Heart left ventricle (tissue), 16 donors: ENCODE results near the gene SLC23A3. TPM values are rescaled to one million over a fixed set of nuclear protein-coding genes. Genes with fewer than 3 reads are reported as not detected.

Experiments used
- ATAC-seq, 4 donors: fragments of 200-7000 bp; cut with Tn5 transposase; one replicate each; pipeline ENCODE4 v1.9.1; 2020 to 2022; ENCODE audit warnings: moderate library complexity in 4 of 4, mild to moderate bottlenecking in 3 of 4, moderate number of reproducible peaks in 1 of 4
- DNase-seq, 5 donors: peaks; one replicate each; pipeline ENCODE4 v3.0.0-alpha.2; 2020
- H3K27ac ChIP-seq, 12 donors: fragments of 200-600 bp; sonication (generic) in 4 of 12; one replicate each; pipeline versions ENCODE4 v1.5.0 to v1.8.0; 2016 to 2022; ENCODE audit warnings: mild to moderate bottlenecking in 2 of 12
- H3K27me3 ChIP-seq, 9 donors: fragments of 200-600 bp; sonication (generic) in 2 of 9; one replicate each; pipeline versions ENCODE4 v1.5.1 to v1.8.0; 2016 to 2022; ENCODE audit warnings: mild to moderate bottlenecking in 3 of 9
- H3K36me3 ChIP-seq, 9 donors: fragments of 200-600 bp; sonication (generic) in 2 of 9; one replicate each; pipeline versions ENCODE4 v1.5.0 to v1.8.0; 2018 to 2022; ENCODE audit warnings: mild to moderate bottlenecking in 2 of 9
- H3K4me1 ChIP-seq, 12 donors: fragments of 200-600 bp; sonication (generic) in 4 of 12; one replicate each; pipeline versions ENCODE4 v1.5.0 to v1.8.0; 2016 to 2022; ENCODE audit warnings: mild to moderate bottlenecking in 3 of 12
- H3K4me3 ChIP-seq, 12 donors: fragments of 200-600 bp; sonication (generic) in 4 of 12; one replicate each; pipeline versions ENCODE4 v1.5.0 to v1.8.0; 2017 to 2022; ENCODE audit warnings: mild to moderate bottlenecking in 9 of 12, moderate library complexity in 4 of 12
- H3K9me3 ChIP-seq, 12 donors: fragments of 200-600 bp; sonication (generic) in 4 of 12; one replicate each; pipeline versions ENCODE4 v1.5.0 to v1.8.0; 2016 to 2022; ENCODE audit warnings: mild to moderate bottlenecking in 1 of 12
- CTCF ChIP-seq, 12 donors: fragments of 200-600 bp; sonication (generic) in 4 of 12; IDR thresholded peaks; one replicate each; pipeline versions ENCODE4 v1.5.0 to v1.8.0; 2018 to 2022; ENCODE audit warnings: antibody characterized with exemption in 12 of 12, mild to moderate bottlenecking in 5 of 12
- POLR2A ChIP-seq, 2 donors: fragments of 450-650 bp; IDR thresholded peaks; one replicate each; pipeline ENCODE4 v1.6.1; 2017; ENCODE audit warnings: antibody characterized with exemption in 2 of 2, mild to moderate bottlenecking in 2 of 2, moderate library complexity in 2 of 2
- WGBS, 4 donors: extraction: QIAGEN DNeasy Blood & Tissue Kit in 2 of 4; methylation state at CpG; one replicate each; pipeline versions ENCODE4 v1.1.5 to v1.1.7; 2013 to 2018; 5-methylcytosine and 5-hydroxymethylcytosine counted together
- intact Hi-C, 10 donors: fragments of 100-400 bp; cut with DNase I; formaldehyde crosslinking; loops; one replicate each; pipeline versions ENCODE4 v1.11.1 to v1.14.2; 2022
- polyA plus RNA-seq, 2 donors: library from polyadenylated mRNA; stranded (reverse); fragments of 200-250 nt; gene quantifications; one replicate each; pipeline ENCODE4 v1.2.3, GENCODE V29; 2013
- total RNA-seq, 9 donors: library from RNA; depleted of rRNA in 2 of 9; stranded (reverse); fragments of >200 nt in 2 of 9; fragmentation: NEBNext Ultra II Directional in 3 of 9; extraction: Animal tissue kit (Norgen Biotek cat#: 25700) in 3 of 9; gene quantifications; one replicate each; pipeline versions ENCODE4 v1.1.0 to v1.2.4, GENCODE V29; 2016 to 2023
- donor health status: ischemic (EF 13 %, LVEDD 7.1; RV severe dilation, severe dysfunction).
- donor health status: healthy with polysubstance abuse.
- donor health status: DM: no; HTN: yes; CAD: no.
- donor health status: DM: no; HTN: no; CAD: no.
- donor health status: ischemic (EF 25% LVEDD 6.9; RV normal size, moderate dysfunction).
- donor health status: ischemic (EF 25% LVEDD 5.7; RV mildly dilated, moderate dysfunction).
- donor health status: healthy.
- donor health status: DM: yes; HTN: yes; CAD: no.
- donor health status: ischemic (EF 35%, LVEDD 5.7; RV mildly dilated, moderate dysfunction).
- donor health status: nonischemic (EF 11% LVEDD 7.7; RV severe dilation, severe dysfunction).
- donor health status: DM: yes; HTN: yes; CAD: no.
- donor health status: PGD.
- donor health status: ischemic (EF 29% LVEDD 5.4; RV normal size, mild dysfunction).
- donor health status: nonischemic (EF 23%, LVEDD 6.1; RV moderate dilation, normal function).

Gene SLC23A3
- total and polyA plus RNA-seq, 11 donors, result 0.12 to 0.92 (median 0.44) TPM; not detected in 1

DNA sequence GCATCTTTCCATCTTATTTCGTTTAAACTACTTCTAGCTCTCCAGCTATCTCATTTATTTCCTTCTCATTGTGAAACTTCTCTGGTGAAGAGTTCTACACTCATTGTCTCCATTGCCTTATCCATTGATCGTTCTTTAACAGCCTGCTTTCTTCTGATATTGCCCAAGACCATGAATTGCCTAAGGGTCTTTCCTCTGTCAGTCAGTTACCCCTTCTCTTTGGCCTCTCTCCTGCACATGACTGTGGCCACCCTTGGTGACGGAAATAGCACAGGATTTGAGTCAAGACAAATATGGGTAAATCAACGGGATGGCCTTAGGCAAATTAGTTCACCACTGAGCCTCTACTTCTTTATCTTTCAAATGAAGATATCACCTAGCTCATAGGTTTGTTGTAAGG is 35.9 kb downstream of the SLC23A3 start:
- H3K27me3 ChIP-seq, result no peaks in the 10 kb centered on the region
- H3K36me3 ChIP-seq, result peaks cover 0 to 15% (median 0%) of the 10 kb centered on the region in 9 donors
- no peak overlapping the region for H3K4me3 ChIP-seq
- no peak overlapping the region for H3K27ac ChIP-seq
- intact Hi-C loops, result no loop called here
- TF ChIP-seq POLR2A (IDR thresholded peaks at IDR 0.05) (no peak), CTCF (IDR thresholded peaks at IDR 0.05) (no peak)
- H3K4me1 ChIP-seq, result peaks cover 0 to 3% (median 0%) of the 10 kb centered on the region in 12 donors
- no peak for DNase-seq
- WGBS, 4 donors, result 91 to 95% (median 93%) methylated on average over 4 of the region's 4 CpGs
- no peaks in the 10 kb centered on the region for H3K9me3 ChIP-seq
- ATAC-seq, result no peak

- Histone ChIP-seq H3K27ac (no peak overlapping the region), H3K9me3 (no peaks in the 10 kb centered on the region), H3K36me3 (peaks cover 0 to 14% (median 0%) of the 10 kb centered on the region in 9 donors), H3K4me3 (no peak overlapping the region), H3K4me1 (peaks cover 0 to 16% (median under 1%) of the 10 kb centered on the region in 12 donors), H3K27me3 (no peaks in the 10 kb centered on the region)
- TF ChIP-seq POLR2A (IDR thresholded peaks at IDR 0.05) (no peak), CTCF (IDR thresholded peaks at IDR 0.05) (no peak)
- intact Hi-C loops, result no loop called here
- no peak for ATAC-seq
- no peak for DNase-seq
- WGBS, 4 donors, result 80 to 82% (median 82%) methylated on average over 4 of the region's 4 CpGs
Measured at GRCh38 chr2:219131744-219132143, 38.1 kb downstream of the SLC23A3 start.

DNA sequence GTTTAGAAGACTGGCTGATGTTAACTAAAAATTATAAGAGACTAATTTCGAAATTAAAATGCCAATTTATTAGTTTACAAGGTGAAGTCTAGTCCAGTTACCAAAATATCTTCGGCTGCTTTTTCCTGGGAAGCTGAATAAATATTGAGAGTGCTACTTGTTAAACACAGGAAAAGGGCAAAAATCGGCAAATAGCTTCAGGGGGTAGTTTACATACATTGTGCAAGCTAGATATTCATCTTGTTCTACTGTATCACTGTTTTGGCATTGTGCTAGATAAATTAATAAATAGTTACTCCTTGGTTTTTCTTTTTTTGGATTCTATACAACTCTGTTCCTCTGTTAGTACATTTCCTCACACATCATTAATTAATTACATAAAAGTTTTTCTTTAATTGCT is 38.5 kb downstream of the SLC23A3 start:
- ATAC-seq, result no peak
- no peak for DNase-seq
- WGBS, 4 donors, result 89 to 94% (median 90%) methylated on average over 3 of the region's 3 CpGs
- intact Hi-C loops, result no loop called here
- no peak for TF ChIP-seq CTCF (IDR thresholded peaks at IDR 0.05)
- TF ChIP-seq POLR2A (IDR thresholded peaks at IDR 0.05), result no peak
- H3K4me3 ChIP-seq, result no peak overlapping the region
- H3K9me3 ChIP-seq, result no peaks in the 10 kb centered on the region
- peaks cover 0 to 16% (median 2%) of the 10 kb centered on the region in 12 donors for H3K4me1 ChIP-seq
- H3K27ac ChIP-seq, result no peak overlapping the region
- peaks cover 0 to 14% (median 0%) of the 10 kb centered on the region in 9 donors for H3K36me3 ChIP-seq
- no peaks in the 10 kb centered on the region for H3K27me3 ChIP-seq

- DNase-seq (no peak), ATAC-seq (no peak)
- Histone ChIP-seq H3K27me3 (no peaks in the 10 kb centered on the region), H3K36me3 (peaks cover 0 to 14% (median 0%) of the 10 kb centered on the region in 9 donors), H3K9me3 (no peaks in the 10 kb centered on the region), H3K27ac (no peak overlapping the region), H3K4me3 (no peak overlapping the region), H3K4me1 (peaks cover 0 to 22% (median 7%) of the 10 kb centered on the region in 12 donors)
- 90 to 97% (median 96%) methylated on average over 16 of the region's 16 CpGs for WGBS, 4 donors
- intact Hi-C loops, result loop anchor here in 1 of 10 donors (10.0 kb wide), 1 partner anchor 255 kb away; no protein-coding TSS in a partner anchor
- TF ChIP-seq POLR2A (IDR thresholded peaks at IDR 0.05), result no peak
- no peak for TF ChIP-seq CTCF (IDR thresholded peaks at IDR 0.05)
Measured at GRCh38 chr2:219129589-219129988, 40.2 kb downstream of the SLC23A3 start.
